ENCODE results near the gene GAS7.

GAS7 gene

GRCh38 chr17:10092595-10092994 lies 105.8 kb downstream of the GAS7 start:
- H3K4me3 ChIP-seq = no peak overlapping the region
- H3K27ac ChIP-seq = no peak overlapping the region

- Histone ChIP-seq H3K27ac (peak overlapping the region in 2 of 21 experiments; percentile 16 to 45), H3K4me3 (no peak overlapping the region)
These were observed 107.4 kb downstream of the GAS7 start for GRCh38 chr17:10091046-10091445.

GRCh38 chr17:10089196-10089804 lies 109.1 kb downstream of the GAS7 start:
- Histone ChIP-seq H3K4me3 (no peak overlapping the region), H3K27ac (no peak overlapping the region)

- Histone ChIP-seq H3K27ac (no peak overlapping the region), H3K4me3 (no peak overlapping the region)
These were observed 110.0 kb downstream of the GAS7 start for GRCh38 chr17:10088444-10088843.

- H3K27ac ChIP-seq = no peak overlapping the region
These were observed 111.1 kb downstream of the GAS7 start for GRCh38 chr17:10087355-10087754.

GRCh38 chr17:10083864-10084263 lies 114.5 kb downstream of the GAS7 start:
- Histone ChIP-seq H3K4me3 (no peak overlapping the region), H3K27ac (no peak overlapping the region)

More at GRCh38 chr17:10087355-10087754, 111.1 kb downstream of the GAS7 start:
- no peak overlapping the region for H3K4me3 ChIP-seq

GRCh38 chr17:10082795-10083194 lies 115.6 kb downstream of the GAS7 start:
- no peak overlapping the region for H3K27ac ChIP-seq
- H3K4me3 ChIP-seq = no peak overlapping the region

GRCh38 chr17:10081571-10082169 lies 116.7 kb downstream of the GAS7 start:
- Histone ChIP-seq H3K27ac (peak overlapping the region in 1 of 21 experiments; percentile 19), H3K4me3 (no peak overlapping the region)

GRCh38 chr17:10077561-10078299 lies 120.7 kb downstream of the GAS7 start:
- H3K27ac ChIP-seq = peak overlapping the region in 3 of 21 experiments; percentile 4 to 29 (median 23)
- H3K4me3 ChIP-seq = no peak overlapping the region

- H3K4me3 ChIP-seq = no peak overlapping the region
- H3K27ac ChIP-seq = no peak overlapping the region
These were observed 122.5 kb downstream of the GAS7 start for GRCh38 chr17:10075919-10076318.

- Histone ChIP-seq H3K4me3 (no peak overlapping the region), H3K27ac (peak overlapping the region in 12 of 21 experiments; percentile 1 to 78 (median 44))
These were observed 124.5 kb downstream of the GAS7 start for GRCh38 chr17:10073941-10074340.

GRCh38 chr17:10072556-10073425 lies 125.6 kb downstream of the GAS7 start:
- peak overlapping the region in 15 of 21 experiments; percentile 1 to 78 (median 48) for H3K27ac ChIP-seq

GRCh38 chr17:10072086-10072485 lies 126.3 kb downstream of the GAS7 start:
- peak overlapping the region in 6 of 21 experiments; percentile 14 to 70 (median 52) for H3K27ac ChIP-seq
- H3K4me3 ChIP-seq = no peak overlapping the region

More at GRCh38 chr17:10072556-10073425, 125.6 kb downstream of the GAS7 start:
- no peak overlapping the region for H3K4me3 ChIP-seq

- Histone ChIP-seq H3K27ac (peak overlapping the region in 2 of 21 experiments; percentile 5 to 73), H3K4me3 (no peak overlapping the region)
These were observed 127.3 kb downstream of the GAS7 start for GRCh38 chr17:10071141-10071540.

- H3K4me3 ChIP-seq = no peak overlapping the region
- H3K27ac ChIP-seq = peak overlapping the region in 6 of 21 experiments; percentile 5 to 73 (median 51)
These were observed 127.7 kb downstream of the GAS7 start for GRCh38 chr17:10070690-10071089.

GRCh38 chr17:10069301-10069700 lies 129.1 kb downstream of the GAS7 start:
- peak overlapping the region in 13 of 21 experiments; percentile 21 to 73 (median 54) for H3K27ac ChIP-seq
- H3K4me3 ChIP-seq = no peak overlapping the region

- Histone ChIP-seq H3K4me3 (no peak overlapping the region), H3K27ac (peak overlapping the region in 1 of 21 experiments; percentile 15)
These were observed 130.8 kb downstream of the GAS7 start for GRCh38 chr17:10067446-10068143.

- Histone ChIP-seq H3K4me3 (no peak overlapping the region), H3K27ac (peak overlapping the region in 1 of 21 experiments; percentile 20)
These were observed 133.9 kb downstream of the GAS7 start for GRCh38 chr17:10064536-10064935.

- Histone ChIP-seq H3K27ac (peak overlapping the region in 8 of 21 experiments; percentile 2 to 54 (median 16)), H3K4me3 (no peak overlapping the region)
These were observed 134.6 kb downstream of the GAS7 start for GRCh38 chr17:10063730-10064241.
